Activated CD4-positive, CD25-positive, alpha-beta regulatory T cell treated with anti-CD3 and anti-CD28 coated beads, Interleukin-2, amount 50 U/mL, for 72 hours (primary cell): ENCODE results near the gene HSPA4L.

ENCODE experiments used
- DNase-seq: peaks from one replicate; pipeline ENCODE4 v3.0.0; 2021

The HSPA4L gene

GRCh38 chr4:127782275-127783025 lies at the start of gene HSPA4L:
HSPA4L (plus strand) TSS chr4:127782322; CDS start chr4:127782551, 229 bp downstream.
- DNase-seq: peak; percentile 42

- no peak for DNase-seq
Observed at GRCh38 chr4:127732623-127733328, 49.3 kb upstream of the HSPA4L start.

- no peak for DNase-seq
Observed at GRCh38 chr4:127734976-127735375, 47.1 kb upstream of the HSPA4L start.

GRCh38 chr4:127737295-127737694 lies 44.8 kb upstream of the HSPA4L start:
- no peak for DNase-seq

GRCh38 chr4:127741247-127741646 lies 40.9 kb upstream of the HSPA4L start:
- DNase-seq: no peak

GRCh38 chr4:127747883-127748282 lies 34.2 kb upstream of the HSPA4L start:
- DNase-seq: no peak

- DNase-seq: no peak
Observed at GRCh38 chr4:127748957-127749356, 33.2 kb upstream of the HSPA4L start.

GRCh38 chr4:127756906-127757305 lies 25.2 kb upstream of the HSPA4L start:
- DNase-seq: no peak

GRCh38 chr4:127759228-127759820 lies 22.8 kb upstream of the HSPA4L start:
- no peak for DNase-seq

GRCh38 chr4:127759893-127760292 lies 22.2 kb upstream of the HSPA4L start:
- no peak for DNase-seq

GRCh38 chr4:127771535-127772275 lies 10.4 kb upstream of the HSPA4L start:
- DNase-seq: no peak

- no peak for DNase-seq
Observed at GRCh38 chr4:127772769-127773671, 9.1 kb upstream of the HSPA4L start.

- DNase-seq: no peak
Observed at GRCh38 chr4:127775843-127776242, 6.3 kb upstream of the HSPA4L start.

GRCh38 chr4:127776620-127777019 lies 5.5 kb upstream of the HSPA4L start:
- DNase-seq: no peak

- DNase-seq: no peak
Observed at GRCh38 chr4:127777487-127777886, 4.6 kb upstream of the HSPA4L start.

- DNase-seq: no peak
Observed at GRCh38 chr4:127778102-127778501, 4.0 kb upstream of the HSPA4L start.

- DNase-seq: no peak
Observed at GRCh38 chr4:127780598-127780997, 1.5 kb upstream of the HSPA4L start.

- DNase-seq: no peak
Observed at GRCh38 chr4:127781300-127782024, 660 bp upstream of the HSPA4L start.

GRCh38 chr4:127782025-127782274 lies 172 bp upstream of the HSPA4L start:
- peak; percentile 68 for DNase-seq

GRCh38 chr4:127783026-127783769 lies 1.1 kb downstream of the HSPA4L start:
- peak; percentile 31 for DNase-seq
